DMS 273 treated with DMSO at 0.1 percent for 48 hours (cell line): Measurements from ENCODE around the gene CHRND.

Experiments used
- DNase-seq: peaks from one replicate; lab custom pipeline; 2025; lab: John Stamatoyannopoulos, UW

CHRND gene

GRCh38 chr2:232503809-232504323 lies 22.1 kb upstream of the CHRND start:
- DNase-seq, result no peak

DNA sequence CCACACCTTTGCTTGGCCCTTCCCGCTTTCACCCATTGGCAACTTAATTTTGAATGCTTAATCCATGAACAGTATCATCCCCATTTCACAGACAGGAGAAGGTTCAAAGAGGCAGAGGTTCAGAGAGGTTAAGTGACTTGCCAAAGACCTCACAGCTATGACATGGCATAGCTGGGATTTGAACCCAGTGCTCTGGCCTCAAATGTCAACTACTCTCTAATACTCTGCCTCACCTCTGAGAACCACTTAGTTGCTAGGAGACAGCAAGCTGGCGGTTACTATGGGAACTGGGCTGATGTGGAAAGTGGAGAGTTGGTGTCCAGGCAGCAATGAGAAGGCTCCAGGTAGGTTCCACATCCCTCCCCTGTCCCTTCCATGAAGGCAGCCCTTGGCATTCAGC lies 21.5 kb upstream of the CHRND start:
- no peak for DNase-seq

- no peak for DNase-seq
These were observed 20.1 kb upstream of the CHRND start for GRCh38 chr2:232505856-232506255.

DNA sequence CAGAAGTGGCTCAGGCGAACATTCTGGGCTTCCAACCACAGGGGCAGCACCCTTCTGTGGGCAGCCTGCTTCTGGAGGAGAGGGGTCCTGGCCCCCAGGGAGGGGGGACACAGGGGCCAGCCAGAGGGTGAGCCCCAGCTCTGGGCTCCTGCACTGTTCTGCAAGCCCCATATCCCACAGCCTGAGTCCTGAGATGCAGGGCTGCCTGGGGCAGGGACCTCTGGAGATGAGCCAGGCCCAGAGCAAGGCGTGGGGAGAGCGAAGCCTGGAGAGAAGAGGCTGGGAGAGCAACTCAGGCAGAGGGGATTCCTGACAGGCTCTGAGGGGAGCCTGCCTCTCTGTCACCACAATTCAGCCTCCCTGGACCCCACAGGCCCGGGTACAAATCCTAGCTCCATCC lies 19.3 kb upstream of the CHRND start:
- no peak for DNase-seq

GRCh38 chr2:232508251-232508650 lies 17.7 kb upstream of the CHRND start:
- no peak for DNase-seq

- DNase-seq, result no peak
These were observed 14.5 kb upstream of the CHRND start for GRCh38 chr2:232511336-232511890.

DNA sequence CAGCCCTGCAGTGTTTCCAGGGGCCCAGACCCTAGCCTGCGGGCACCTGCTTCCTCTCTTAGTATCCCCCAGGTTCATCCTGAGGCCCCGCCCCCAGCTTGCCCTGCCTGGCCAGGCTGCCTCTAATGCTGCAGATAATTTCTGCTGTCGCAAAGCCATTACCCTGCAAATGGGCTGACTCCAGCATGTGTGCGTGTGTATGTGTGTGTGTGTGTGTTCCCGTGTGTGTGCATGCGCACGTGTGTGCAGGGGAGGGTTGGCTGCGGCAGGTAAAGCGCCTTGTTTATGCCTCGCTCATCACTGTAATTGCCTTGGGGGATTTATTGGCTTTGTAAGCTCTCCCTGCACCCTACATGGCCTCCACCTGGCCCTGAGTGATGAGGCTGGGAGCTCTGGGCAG lies 13.4 kb upstream of the CHRND start:
- DNase-seq, result no peak

- DNase-seq, result no peak
These were observed 12.6 kb upstream of the CHRND start for GRCh38 chr2:232513353-232513752.

GRCh38 chr2:232515639-232516038 lies 10.3 kb upstream of the CHRND start:
- DNase-seq, result no peak

DNA sequence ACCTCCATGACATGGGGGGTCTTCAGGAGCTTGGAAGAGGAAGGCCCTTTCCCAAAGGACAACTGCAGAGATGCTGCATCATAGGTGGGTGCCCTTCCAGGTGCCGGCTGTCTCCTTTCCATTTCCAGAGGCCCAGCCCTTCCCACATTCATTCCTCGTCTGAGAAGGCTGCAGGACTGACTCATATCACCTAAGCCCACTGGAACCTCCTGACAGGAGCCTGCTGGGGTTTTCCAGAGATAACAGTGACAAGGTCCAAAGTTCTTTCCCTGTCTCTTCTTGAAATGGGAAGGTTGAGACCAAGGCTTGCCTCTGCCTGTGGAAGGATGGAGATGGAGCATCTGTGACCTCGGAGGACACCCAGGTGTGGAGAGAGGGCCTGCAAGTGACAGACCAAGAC lies 9.4 kb upstream of the CHRND start:
- DNase-seq, result no peak

DNA sequence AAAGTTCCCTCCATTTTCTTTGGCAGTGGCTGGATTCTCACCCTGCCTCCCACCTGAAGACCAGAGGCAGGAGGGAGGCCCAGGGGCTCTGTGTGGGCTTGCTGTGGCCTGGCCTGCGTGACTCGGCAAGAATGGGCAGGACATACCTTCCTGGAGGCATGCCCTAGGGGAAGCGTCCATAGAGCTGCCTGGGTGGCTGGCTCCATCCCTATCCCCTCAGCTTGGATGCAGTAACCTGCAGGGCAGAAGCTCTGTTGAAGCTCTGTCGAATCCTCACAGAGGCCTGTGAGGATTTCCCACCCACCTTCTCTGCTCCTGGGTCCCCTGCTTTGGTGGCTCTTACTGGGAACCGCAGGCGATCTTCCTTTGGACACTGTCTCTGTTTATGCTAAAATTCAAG lies 7.1 kb upstream of the CHRND start:
- DNase-seq, result no peak

DNA sequence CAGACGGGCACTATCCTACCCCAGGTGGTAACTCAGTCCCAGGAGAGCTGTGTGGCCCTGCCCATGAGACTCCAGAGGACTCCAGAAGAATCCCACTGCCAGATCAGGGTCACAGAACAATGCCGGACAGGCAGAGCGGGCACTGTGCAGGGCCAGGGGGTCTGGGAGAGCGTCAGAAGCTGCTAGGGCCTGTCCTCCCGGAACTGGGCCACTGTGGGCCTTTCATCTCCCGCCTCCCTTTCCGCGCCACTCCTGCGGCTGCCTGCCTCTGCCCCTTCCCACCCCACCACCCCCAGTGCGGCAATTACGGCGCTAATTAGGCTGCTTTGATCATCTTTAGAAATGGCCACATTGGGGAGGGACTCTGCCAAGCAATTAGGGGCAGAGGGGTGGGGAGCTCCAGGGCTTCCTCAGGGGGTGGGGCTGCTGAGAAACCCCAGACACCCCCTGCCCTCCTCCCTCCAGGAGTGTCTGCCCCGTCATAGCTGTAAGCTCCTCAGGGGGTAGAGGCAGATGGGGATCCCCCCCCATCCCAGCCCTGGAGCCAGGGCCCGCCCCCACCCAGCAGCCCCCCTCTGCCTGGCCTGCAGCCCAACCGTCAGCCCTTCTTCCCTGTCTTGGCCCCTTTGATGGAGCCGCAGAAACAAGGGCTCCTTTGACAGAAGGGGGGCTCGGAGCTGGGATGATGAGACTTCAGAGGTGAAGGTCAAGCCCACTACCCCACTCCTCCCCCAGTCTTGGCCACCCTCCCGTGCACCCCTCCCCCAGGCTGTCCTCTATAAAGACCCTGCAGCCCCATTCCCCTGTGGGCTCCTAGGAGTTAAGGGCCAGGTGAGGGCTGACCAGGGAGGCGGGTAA lies 6.2 kb upstream of the CHRND start, which contains the start of gene PRSS56:
Gene PRSS56 (plus strand): TSS at position 808 of the 858 bp plus-strand sequence. CDS start 211 bp downstream, outside the sequence.
- DNase-seq, result no peak

- no peak for DNase-seq
These were observed 5.5 kb upstream of the CHRND start for GRCh38 chr2:232520489-232520888.

DNA sequence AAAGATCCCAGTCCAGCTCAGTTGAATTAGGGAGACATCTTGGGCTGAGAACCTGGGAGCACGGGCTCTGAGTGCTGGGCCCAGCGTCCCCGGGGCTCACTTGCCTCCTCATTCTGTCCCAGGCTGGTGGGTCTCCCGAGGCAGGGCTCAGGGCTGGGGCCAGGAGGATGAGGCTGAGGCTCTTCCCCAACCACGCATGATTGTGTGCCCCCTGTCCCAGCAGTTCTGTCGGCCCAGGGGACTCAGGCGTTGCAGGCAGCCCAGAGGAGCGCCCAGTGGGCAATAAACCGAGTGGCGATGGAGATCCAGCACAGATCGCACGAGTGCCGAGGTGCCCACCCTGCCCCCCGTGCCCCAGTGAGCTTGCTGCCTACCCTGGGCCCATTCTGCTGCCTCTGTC lies 4.9 kb upstream of the CHRND start:
- no peak for DNase-seq

- DNase-seq, result no peak
These were observed 3.9 kb upstream of the CHRND start for GRCh38 chr2:232521959-232522622.

DNA sequence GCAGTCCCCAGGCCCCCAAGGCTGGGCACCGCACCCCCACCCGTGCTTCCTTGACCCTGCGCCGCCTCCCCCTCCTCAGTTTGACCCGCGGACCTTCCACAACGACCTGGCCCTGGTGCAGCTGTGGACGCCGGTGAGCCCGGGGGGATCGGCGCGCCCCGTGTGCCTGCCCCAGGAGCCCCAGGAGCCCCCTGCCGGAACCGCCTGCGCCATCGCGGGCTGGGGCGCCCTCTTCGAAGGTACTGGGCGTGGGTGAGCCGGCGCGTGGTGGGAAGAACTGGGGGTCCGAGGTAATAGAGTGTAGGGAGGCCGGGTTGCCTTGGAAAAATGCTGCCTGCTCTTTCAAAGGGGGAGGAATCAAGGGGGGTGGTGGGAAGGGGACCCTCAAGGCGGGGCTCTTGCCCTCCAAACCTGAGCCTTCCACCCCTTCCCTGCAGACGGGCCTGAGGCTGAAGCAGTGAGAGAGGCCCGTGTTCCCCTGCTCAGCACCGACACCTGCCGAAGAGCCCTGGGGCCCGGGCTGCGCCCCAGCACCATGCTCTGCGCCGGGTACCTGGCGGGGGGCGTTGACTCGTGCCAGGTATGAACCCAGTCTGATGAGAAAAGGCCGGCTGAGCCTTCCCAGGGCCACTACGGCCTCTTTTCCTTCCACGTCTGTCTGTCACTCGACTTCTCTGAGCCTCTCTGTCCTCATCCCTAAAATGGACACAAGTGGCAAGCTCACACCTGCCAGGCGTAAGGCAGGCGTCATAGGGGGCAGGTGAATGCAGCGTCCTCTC lies 3.1 kb upstream of the CHRND start:
- no peak for DNase-seq

DNA sequence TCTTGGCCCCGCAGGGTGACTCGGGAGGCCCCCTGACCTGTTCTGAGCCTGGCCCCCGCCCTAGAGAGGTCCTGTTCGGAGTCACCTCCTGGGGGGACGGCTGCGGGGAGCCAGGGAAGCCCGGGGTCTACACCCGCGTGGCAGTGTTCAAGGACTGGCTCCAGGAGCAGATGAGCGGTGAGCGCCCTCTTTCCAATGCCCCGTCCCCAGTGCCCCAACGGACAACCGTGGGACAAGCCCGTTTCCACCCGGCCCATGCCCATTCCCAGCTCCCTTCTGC lies 2.6 kb upstream of the CHRND start:
- DNase-seq, result no peak

DNA sequence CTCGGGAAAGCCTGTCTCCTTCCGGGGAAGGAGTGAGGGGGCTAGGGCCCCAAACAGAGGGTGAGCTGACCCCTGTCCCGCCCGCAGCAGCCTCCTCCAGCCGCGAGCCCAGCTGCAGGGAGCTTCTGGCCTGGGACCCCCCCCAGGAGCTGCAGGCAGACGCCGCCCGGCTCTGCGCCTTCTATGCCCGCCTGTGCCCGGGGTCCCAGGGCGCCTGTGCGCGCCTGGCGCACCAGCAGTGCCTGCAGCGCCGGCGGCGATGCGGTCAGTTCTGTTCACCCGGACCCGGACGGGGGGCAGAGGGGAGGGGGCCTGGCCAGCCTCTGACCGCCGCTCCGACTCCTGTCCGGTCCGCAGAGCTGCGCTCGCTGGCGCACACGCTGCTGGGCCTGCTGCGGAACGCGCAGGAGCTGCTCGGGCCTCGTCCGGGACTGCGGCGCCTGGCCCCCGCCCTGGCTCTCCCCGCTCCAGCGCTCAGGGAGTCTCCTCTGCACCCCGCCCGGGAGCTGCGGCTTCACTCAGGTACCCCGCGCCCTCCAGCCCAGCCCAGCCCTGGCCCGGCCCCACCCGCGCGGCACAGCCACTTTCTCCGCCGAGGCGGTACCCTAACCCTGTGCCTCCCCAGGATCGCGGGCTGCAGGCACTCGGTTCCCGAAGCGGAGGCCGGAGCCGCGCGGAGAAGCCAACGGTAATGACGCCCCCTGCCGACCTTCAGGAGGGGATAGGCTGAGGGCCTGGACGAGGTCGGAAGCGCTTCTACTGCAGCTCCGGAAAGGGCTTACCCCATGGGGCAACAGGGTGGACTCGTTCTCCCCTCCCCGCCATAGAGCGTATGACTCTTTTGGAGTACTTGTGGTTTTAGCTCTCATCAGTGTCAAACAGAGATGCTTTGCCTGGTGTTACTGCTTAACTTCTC lies 2.0 kb upstream of the CHRND start:
- DNase-seq, result no peak

DNA sequence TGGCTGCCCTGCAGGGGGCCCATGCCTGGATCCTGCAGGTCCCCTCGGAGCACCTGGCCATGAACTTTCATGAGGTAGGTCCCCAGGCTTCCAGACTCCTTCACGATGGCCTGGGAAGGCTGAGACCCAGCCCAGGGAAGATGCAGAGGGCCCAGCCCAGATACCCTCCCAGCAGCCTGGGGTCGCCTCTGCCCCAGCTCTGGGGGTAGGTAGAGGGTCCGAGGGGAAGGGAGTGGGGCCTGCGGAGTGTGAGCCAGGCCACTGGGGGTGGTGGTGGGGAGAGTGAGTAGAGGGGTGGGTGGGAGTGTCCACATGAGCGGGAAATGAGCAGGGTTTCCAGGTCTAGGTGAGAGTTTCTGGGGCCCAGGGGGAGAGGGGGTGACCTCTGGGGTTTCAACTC lies 1.2 kb upstream of the CHRND start:
- no peak for DNase-seq

DNA sequence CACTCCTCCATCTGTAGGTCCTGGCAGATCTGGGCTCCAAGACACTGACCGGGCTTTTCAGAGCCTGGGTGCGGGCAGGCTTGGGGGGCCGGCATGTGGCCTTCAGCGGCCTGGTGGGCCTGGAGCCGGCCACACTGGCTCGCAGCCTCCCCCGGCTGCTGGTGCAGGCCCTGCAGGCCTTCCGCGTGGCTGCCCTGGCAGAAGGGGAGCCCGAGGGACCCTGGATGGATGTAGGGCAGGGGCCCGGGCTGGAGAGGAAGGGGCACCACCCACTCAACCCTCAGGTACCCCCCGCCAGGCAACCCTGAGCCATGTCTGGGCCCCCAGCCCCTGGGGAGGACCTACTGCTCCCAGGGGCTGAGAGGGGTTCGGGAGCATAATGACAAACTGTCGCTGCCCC lies 761 bp upstream of the CHRND start:
- DNase-seq, result no peak

GRCh38 chr2:232526372-232526941 lies 497 bp downstream of the CHRND start:
- no peak for DNase-seq
